HG03097 (cell line): ENCODE data around the gene APEX1.
"Not testable (repeated sequence)": the region's sequence is repeated elsewhere in the genome, so short reads cannot be mapped to it uniquely, and the experiment has no call there.

ENCODE experiments used
- ATAC-seq: cut with Tn5 transposase; IDR thresholded peaks from one replicate; pipeline ENCODE4 v1.9.1; 2021; ENCODE audit not compliant: unreplicated experiment, low FRiP score

APEX1 gene

DNA sequence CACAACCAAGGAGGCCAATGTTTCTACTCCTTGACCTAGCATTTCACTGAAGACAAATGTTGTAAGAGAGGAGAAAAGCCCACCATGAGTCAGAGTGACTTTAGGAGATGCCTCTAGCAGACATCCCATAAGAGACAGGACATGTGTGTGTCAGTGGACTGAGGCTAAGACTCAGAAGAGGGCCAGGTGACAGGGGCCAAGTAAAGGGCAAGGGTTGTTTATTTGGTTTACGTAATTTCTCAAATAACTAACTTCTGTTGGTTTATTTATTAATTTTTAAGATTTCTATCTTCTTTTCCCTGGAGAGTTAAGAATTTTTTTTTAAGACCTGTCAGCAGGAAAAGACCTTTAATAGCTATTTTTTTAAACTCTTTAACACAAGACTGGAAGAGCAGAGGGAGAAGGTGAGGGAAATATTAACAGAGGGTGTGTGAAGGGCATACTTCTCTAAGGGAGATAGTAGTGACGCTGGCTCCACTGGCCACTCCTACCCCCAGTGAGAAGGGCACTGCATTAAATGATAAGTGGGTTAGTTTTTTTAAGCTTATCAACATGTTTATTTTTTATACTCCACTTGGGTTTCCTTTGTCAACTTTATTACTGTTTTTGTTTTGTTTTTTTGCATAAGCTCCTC lies 17.6 kb downstream of the APEX1 start:
- ATAC-seq: no peak

DNA sequence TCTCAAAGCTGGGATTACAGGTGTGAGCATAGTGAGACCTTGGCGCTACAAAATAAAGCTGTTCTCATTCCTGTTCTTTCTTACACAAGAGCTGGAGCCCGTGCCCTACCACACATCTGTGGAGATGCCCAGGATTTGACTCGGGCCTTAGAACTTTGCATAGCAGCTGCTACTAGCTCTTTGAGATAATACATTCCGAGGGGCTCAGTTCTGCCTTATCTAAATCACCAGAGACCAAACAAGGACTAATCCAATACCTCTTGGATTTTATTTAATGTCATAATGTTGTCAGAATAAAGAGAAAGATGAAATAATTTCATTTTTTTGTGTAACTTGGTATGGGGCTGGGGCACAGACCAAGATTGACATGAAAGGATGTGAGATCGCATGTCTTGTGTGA lies 21.8 kb downstream of the APEX1 start:
- no peak for ATAC-seq

DNA sequence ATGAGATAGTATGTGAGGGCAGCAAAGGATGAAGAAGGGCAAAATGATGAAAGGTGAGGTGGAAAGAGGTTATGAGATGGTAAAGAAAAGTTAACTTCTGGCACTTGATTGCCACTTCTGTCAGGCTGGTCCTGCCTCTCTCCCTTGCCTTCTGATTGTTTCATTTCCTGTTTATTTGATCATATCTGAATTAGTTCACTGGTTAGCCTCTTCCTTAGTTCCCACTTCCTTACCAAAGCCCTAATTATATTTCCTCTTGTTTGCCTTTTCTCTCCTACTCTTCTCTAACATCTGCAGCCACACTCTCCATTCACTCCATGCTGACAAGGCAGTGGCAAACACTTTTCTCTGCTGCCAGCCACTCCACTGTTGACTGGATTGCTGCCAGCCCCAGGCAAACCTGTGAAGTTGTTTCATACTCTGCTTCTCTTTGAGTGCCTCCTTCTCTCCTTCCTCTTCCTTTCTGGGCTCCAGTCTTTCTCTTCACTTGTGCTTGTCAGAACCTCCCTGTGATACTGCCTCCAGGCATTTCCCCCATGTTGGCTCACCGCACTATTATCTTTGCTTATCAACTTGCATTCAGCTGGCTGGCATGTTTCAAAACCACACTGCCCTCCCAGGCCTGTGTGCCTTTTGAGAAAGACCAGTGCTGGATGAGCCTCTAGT lies 22.3 kb downstream of the APEX1 start:
- no peak for ATAC-seq

DNA sequence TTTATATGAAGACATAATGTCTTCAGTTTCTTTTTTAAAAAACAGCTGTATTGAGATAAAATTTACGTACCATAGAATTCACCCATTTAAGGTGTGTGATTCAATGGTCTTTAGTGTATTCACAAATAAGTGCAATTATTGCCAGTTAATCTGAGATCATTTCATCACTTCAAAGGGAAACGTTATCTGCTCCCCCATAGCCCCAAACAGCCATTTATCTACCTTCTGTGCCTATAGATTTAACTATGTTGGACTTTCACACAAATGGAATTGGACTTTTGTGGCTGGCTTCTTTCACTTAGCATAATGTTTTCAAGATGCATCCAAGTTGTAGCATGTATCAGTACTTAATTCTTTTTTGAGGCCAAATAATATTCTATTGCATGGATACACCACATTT lies 23.9 kb downstream of the APEX1 start:
- ATAC-seq: no peak

DNA sequence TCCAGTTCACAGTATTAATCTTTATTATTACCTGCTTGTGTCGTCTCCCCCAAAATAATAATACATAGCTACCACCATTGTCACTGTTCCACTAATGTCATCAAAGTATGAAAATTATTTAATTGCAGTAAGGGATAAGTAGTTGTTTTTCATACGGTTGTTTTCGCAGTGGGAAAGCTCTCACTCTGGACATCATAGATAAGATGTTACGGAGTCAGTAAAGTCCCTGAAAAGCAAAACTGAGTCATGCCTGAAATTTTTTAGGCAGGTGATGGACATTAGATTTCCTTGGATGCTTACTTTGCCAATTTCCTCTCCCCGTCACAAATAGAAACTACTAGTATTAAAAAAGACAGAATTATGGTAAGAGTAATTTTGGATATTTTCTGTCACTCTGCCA lies 27.4 kb downstream of the APEX1 start:
- no peak for ATAC-seq

DNA sequence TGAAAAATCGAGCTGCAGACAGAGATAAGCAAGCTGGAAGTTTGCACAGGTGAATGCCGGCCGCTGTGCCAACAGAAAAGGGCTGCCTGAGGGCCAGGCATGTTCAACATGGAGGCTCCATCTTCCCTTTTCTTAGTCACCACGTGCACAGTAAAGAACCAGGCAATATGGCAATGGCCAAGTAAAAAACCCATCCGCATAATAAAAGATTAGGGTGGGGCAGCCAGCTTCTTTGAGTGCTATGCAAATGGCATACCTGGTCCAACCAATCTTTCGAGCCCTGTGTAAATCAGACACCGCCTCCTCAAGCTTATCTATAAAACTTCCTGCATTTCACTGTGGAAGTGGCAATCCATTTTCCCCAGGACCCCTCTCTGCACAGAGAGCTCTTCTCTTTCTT lies 30.9 kb downstream of the APEX1 start:
- ATAC-seq: no peak

DNA sequence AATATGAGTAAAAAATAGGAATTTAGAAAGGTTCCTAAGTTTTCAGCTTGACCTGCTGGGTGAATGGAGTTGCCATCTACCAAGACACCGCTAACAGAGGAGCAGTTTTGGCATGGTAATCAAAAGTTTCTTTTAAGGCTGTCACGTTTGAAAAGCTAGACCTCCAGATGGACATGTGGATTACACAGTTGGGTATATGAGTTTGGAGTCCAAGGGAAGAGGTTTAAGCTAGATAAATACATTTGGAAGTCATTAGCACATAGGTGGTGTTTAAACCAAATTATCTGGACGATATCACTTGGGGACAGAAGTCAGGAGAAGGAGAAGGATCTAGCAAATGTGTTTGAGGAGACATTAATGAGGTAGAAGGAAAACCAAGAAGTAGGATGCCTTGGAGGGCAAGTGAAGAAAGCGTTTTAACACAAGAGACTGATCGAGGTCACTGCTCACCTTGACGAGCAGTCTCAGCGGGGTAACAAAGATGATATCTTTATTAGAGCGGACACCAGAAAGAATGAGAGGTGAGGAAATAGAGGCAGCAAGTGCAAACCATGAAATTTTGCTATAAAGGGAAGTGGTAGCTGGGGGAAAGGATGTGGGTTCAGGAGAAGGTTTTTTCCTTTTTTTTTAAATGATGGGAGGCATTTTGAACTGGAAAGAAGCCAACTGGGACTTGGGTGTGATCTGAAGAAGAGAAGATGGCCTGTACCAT lies 31.8 kb downstream of the APEX1 start:
- no peak for ATAC-seq

DNA sequence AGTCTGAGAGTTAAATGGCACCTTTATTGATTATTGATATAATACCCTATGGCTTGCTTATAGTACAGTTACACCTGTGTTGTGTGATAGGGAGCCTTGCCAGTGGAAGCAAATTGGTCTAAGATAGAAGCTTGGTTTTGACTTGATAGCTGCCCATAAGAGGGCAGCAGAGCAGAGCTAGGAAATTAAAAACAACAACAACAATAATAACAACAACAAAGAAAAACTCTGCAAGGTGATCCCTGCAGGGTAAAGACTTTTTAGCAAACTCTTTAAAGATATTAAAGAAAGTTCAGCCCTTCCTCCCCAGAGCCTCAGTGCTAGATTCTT lies 32.3 kb downstream of the APEX1 start:
- no peak for ATAC-seq

DNA sequence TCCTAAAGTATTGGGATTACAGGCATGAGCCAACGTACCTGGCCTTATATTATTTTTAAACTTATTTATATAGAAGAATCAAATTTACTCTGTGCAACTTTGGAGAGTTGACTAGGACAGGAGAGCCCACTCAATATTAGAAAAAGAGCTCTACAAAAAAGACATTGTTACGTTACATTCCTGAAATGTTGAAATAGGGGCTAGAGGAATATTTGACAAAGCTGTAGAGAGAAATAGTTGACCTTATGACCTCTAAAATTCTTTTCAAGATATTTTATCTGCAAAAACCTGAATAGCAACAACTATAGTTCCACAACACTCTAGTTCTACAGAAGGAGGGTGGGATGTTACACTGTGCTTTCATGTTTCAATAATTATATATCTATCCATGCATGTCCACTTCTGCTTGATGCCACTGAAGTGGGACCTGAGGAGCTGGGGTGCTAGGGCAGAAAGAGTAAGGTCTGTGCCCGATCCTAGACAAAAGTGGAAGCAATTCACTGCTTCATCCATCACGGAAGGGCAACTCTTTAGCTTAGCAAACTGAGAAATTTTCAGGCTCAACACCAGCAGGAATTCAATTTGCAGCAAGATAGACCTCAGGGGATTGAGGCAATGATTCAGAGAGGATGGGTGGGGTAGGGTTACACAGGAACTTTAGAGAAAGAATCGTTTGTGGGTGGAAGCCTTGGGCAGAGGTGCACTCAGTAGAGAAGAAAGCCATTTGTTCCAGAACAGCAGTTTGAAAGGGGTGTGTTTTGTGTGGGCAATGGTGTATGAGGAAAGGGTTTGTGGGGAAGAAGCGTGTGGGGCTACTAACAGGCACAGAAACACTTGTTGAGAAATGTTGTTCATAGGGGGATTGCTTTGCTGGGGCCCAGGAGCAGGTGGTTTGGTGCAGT lies 34.3 kb downstream of the APEX1 start:
- no peak for ATAC-seq

DNA sequence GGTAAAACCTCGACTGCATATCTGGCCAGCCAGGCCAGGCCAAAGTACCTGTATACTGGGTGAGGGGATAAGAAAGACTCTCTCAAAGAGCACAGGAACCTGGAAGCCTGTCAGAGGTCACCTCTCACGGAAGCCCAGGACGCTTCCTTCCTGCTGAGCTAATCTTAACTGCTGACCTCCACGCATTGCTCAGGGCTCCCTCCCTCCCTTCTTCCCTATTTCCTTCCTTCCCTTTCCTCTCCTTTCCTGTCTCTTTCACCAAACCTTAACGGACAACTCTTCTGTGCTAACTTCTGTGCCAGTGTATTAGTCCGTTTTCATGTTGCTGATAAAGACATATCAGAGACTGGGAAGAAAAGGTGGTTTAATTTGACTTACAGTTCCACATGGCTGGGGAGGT lies 35.5 kb downstream of the APEX1 start:
- ATAC-seq: no peak

DNA sequence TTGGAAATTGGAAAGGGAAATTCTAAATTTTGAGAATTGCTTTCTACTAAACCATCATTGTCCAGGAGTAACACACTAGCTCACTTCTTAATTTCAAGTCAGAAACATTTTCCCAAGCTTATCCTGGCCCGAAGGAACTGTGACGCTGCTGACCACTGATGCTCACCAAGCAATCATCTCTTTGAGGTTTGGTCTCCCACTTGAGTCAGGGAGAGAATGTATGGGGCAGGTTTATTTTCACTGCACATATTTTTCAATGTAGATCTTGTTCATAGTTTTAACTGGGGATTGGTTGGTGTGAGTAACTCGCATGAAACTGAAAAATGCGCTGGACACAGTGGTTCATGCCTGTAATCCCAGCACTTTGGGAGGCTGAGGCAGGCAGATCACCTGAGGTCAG lies 37.5 kb downstream of the APEX1 start:
- no peak for ATAC-seq

DNA sequence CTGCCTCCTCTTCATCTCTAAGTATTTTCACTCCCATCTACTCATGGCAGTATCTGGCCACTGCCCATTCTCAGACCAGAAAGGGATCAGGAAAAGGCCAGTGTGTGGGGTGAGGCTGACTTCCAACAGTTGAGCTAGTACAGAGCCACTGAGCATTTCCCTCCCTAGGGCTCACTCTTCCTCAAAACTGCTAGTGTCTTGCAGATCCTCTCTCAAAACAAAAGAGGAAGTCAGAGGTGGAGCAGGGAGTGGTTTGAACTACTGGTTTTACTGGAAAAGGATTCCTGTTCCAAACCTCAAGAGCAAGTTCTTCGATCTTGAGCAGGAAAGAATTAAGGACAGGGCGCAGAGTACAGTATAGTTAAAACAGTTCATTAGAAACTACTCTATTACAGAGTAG lies 38.6 kb downstream of the APEX1 start:
- ATAC-seq: no peak

DNA sequence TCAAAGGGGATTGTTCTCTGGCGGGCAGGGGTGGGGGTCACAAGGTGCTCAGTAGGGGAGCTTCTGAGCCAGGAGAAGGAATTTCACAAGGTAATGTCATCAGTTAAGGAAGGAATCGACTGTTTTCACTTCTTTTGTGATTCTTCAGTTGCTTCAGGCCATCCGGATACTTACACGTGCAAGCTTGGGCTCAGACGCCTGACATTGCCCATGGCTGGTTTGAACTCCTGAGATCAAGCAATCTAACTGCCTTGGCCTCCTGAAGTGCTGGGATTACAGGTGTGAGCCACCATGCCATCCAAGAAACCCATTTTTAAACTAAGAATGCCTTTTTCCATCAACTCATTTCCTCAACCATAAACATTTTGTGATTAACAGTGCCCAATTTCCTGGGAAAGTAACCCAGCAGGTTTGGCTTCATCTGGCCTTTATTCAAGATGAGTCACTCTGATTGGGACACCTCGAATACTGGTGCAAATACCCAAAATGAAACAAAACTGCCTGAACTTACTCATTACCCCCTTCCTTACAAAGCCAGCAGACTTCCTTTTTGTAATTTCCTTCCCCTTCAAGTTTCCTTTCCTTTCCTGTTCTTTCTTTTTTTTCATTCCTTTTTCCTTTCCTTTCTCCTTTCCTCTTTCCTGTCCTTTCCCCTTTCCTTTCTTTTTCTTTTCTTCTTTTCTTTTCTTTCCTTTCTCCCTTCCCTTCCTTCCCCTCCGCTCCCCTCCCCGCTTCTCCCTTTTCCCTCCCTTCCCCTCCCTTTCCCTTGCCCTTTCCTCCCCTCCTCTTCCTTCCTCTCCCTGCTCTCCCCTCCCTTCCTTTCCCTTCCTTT lies 40.1 kb downstream of the APEX1 start:
- ATAC-seq: no peak

DNA sequence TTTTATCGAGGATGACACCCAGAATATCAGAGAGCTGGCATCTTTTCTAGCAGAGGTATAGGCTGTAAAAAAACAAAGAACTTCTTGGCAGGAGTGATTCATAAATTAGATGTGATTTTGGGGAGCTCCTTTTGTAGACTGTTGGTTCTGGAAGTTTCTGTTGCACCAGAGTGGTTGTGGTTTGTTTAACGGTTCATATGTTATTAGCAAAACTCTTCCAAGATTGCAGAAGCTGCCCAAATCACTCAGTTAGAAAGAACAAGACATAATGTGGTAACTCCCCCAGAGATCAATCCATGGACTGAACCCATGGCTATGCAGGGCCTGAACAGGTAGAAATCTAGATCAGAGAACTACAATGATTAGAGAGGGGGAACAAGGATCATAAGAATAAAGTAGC lies 43.6 kb downstream of the APEX1 start:
- ATAC-seq: no peak

DNA sequence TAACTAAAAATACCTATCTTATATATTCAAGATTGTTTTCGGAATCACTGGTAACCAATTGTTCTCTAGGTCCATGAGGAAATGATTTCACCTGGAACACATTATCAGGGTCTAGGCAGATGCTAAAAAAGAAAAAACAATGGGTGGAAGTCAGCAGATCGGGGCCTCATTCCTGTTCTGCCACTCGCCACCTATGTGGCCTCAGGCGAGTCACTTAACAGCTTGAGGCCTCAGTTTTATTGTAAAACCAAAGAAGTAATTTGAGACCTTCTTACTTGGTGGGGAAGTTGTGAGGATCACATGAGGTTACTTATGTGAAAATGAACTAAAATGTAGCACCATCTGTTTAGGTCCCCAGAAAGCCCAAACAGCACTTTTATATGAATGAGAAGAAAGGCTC lies 44.1 kb downstream of the APEX1 start:
- ATAC-seq: no peak

DNA sequence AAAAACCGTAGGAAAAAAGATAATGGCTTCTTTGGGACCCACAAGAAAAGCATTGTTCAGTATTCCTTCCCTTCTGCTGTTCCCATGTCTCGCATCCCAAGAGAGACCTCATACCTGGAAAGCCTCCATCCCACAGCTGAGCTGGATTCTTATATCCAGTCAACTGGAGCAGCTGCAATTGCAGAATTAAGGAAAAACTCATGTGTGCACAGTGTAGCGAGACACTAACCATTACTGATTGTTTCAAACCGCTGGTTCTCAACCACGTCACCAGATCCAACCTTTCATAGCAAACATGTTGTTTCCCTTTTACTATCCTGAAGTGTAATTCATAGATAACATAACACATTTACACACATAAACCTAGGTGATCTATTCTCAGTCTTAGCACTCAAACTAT lies 44.9 kb downstream of the APEX1 start:
- no peak for ATAC-seq

DNA sequence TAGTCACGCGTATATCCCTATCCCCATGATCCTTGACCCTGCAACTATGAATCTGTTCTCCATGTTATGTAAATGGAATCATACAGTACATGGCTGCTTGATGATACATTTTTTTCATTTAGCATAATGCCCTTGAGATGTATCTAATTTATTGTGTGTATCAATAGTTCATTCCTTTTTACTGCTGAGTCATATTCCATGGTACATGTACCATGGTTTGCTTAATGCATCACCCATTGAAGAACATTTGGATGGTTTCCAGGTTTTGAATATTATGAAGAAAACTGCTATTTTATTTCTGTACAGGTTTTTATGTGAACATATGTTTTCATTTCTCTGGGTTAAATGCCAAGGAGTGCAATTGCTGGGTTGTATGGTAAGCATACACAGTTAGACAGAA lies 46.3 kb downstream of the APEX1 start:
- no peak for ATAC-seq

DNA sequence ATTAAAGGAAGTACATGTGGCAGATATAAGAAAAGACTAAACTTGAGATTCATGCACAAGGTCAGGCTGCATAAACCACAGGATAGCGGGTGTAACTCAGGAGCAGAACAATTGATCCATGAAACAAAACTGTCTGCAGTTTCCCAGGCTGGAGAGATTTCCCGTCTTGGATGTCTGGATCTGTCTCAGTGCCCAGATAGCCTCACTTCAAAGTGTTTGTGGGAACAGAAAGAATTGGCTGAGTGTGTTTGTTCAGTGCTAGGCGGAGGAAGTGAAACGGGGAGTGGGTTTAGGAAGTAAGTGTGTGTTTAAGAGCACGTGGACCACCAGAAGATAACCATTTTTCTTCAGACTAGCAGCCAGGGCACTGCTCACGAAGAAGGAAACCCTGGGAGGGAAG lies 48.9 kb downstream of the APEX1 start:
- ATAC-seq: no peak

DNA sequence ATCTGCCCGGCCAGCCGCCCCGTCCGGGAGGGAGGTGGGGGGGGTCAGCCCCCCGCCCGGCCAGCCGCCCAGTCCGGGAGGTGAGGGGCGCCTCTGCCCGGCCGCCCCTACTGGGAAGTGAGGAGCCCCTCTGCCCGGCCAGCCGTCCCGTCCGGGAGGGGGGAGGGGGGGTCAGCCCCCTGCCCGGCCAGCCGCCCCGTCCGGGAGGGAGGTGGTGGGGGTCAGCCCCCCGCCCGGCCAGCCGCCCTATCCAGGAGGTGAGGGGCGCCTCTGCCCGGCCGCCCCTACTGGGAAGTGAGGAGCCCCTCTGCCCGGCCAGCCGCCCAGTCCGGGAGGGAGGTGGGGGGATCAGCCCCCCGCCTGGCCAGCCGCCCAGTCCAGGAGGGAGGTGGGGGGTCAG lies 51.2 kb downstream of the APEX1 start:
- ATAC-seq: not testable (repeated sequence)

DNA sequence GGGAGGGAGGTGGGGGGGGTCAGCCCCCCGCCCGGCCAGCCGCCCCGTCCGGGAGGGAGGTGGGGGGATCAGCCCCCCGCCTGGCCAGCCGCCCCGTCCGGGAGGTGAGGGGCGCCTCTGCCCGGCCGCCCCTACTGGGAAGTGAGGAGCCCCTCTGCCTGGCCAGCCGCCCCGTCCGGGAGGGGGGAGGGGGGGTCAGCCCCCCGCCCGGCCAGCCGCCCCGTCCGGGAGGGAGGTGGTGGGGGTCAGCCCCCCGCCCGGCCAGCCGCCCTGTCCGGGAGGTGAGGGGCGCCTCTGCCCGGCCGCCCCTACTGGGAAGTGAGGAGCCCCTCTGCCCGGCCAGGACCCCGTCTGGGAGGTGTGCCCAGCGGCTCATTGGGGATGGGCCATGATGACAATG lies 51.7 kb downstream of the APEX1 start:
- not testable (repeated sequence) for ATAC-seq
